ENCODE results near the gene SHOC2.

- TF ChIP-seq, protein P1, sequence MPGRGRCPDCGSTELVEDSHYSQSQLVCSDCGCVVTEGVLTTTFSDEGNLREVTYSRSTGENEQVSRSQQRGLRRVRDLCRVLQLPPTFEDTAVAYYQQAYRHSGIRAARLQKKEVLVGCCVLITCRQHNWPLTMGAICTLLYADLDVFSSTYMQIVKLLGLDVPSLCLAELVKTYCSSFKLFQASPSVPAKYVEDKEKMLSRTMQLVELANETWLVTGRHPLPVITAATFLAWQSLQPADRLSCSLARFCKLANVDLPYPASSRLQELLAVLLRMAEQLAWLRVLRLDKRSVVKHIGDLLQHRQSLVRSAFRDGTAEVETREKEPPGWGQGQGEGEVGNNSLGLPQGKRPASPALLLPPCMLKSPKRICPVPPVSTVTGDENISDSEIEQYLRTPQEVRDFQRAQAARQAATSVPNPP (IDR thresholded peaks at IDR 0.05; ENCODE audit: borderline replicate concordance, insufficient read depth, insufficient read length), result no peak
- TF ChIP-seq, protein P2, sequence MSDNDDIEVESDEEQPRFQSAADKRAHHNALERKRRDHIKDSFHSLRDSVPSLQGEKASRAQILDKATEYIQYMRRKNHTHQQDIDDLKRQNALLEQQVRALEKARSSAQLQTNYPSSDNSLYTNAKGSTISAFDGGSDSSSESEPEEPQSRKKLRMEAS (CRISPR knock-in tag; IDR thresholded peaks at IDR 0.05), result no peak
- no peak for TF ChIP-seq SMC3 (conservative IDR thresholded peaks at IDR 0.05; ENCODE audit: insufficient read depth, low read depth, low read length)
Measured at GRCh38 chr10:110912374-110912773, 7.0 kb upstream of the SHOC2 start.

Data from K562 (cell line).